HG03571 (cell line): ENCODE results near the gene PACSIN2.

Source experiments
- ATAC-seq: cut with Tn5 transposase; IDR thresholded peaks from one replicate; pipeline ENCODE4 v1.9.1; 2021; ENCODE audit not compliant: unreplicated experiment

Gene PACSIN2

GRCh38 chr22:42866100-42866499 lies 148.8 kb downstream of the PACSIN2 start:
- no peak for ATAC-seq

GRCh38 chr22:42865536-42865935 lies 149.4 kb downstream of the PACSIN2 start:
- ATAC-seq: no peak

- ATAC-seq: no peak
Measured at GRCh38 chr22:42863349-42863961, 151.5 kb downstream of the PACSIN2 start.

GRCh38 chr22:42862045-42862734 lies 152.8 kb downstream of the PACSIN2 start:
- no peak for ATAC-seq

GRCh38 chr22:42860968-42861367 lies 154.0 kb downstream of the PACSIN2 start:
- no peak for ATAC-seq

GRCh38 chr22:42857845-42858481 lies 157.0 kb downstream of the PACSIN2 start:
- ATAC-seq: no peak

- peak; percentile 78 for ATAC-seq
Measured at GRCh38 chr22:42856865-42857704, 157.9 kb downstream of the PACSIN2 start, which contains the start of gene ARFGAP3. TSS of gene ARFGAP3 (minus strand) at chr22:42857273. CDS start at chr22:42857182, 91 bp downstream.

- ATAC-seq: peak; percentile 20
Measured at GRCh38 chr22:42856179-42856864, 158.6 kb downstream of the PACSIN2 start.

GRCh38 chr22:42855721-42856120 lies 159.2 kb downstream of the PACSIN2 start:
- ATAC-seq: no peak

- ATAC-seq: no peak
Measured at GRCh38 chr22:42855211-42855610, 159.7 kb downstream of the PACSIN2 start.

GRCh38 chr22:42848941-42849550 lies 165.9 kb downstream of the PACSIN2 start:
- no peak for ATAC-seq

GRCh38 chr22:42847110-42847509 lies 167.8 kb downstream of the PACSIN2 start:
- no peak for ATAC-seq

GRCh38 chr22:42844756-42845155 lies 170.2 kb downstream of the PACSIN2 start:
- ATAC-seq: no peak

GRCh38 chr22:42842658-42843370 lies 172.1 kb downstream of the PACSIN2 start:
- no peak for ATAC-seq

- no peak for ATAC-seq
Measured at GRCh38 chr22:42841444-42841843, 173.5 kb downstream of the PACSIN2 start.

GRCh38 chr22:42837556-42837955 lies 177.4 kb downstream of the PACSIN2 start:
- no peak for ATAC-seq

GRCh38 chr22:42836026-42836425 lies 178.9 kb downstream of the PACSIN2 start:
- ATAC-seq: no peak

GRCh38 chr22:42834177-42834949 lies 180.6 kb downstream of the PACSIN2 start:
- ATAC-seq: no peak

GRCh38 chr22:42833104-42833503 lies 181.8 kb downstream of the PACSIN2 start:
- no peak for ATAC-seq
